GM21723 (cell line): Measurements from ENCODE around the gene TIA1.
"Not testable (repeated sequence)": the region's sequence is repeated elsewhere in the genome, so short reads cannot be mapped to it uniquely, and the experiment has no call there.

Experiments
- ATAC-seq: cut with Tn5 transposase; IDR thresholded peaks from one replicate; pipeline ENCODE4 v1.9.1; 2021; ENCODE audit warnings: mild to moderate bottlenecking, moderate library complexity; ENCODE audit not compliant: unreplicated experiment

The TIA1 gene

GRCh38 chr2:70169654-70170245 is 78.7 kb downstream of the TIA1 start:
- ATAC-seq: not testable (repeated sequence)

GRCh38 chr2:70161069-70161534 is 87.3 kb downstream of the TIA1 start:
- peak; percentile 91 for ATAC-seq

- ATAC-seq: no peak
Measured at GRCh38 chr2:70160545-70160944, 87.9 kb downstream of the TIA1 start.
